ENCODE results near the gene PXDN.

DNA sequence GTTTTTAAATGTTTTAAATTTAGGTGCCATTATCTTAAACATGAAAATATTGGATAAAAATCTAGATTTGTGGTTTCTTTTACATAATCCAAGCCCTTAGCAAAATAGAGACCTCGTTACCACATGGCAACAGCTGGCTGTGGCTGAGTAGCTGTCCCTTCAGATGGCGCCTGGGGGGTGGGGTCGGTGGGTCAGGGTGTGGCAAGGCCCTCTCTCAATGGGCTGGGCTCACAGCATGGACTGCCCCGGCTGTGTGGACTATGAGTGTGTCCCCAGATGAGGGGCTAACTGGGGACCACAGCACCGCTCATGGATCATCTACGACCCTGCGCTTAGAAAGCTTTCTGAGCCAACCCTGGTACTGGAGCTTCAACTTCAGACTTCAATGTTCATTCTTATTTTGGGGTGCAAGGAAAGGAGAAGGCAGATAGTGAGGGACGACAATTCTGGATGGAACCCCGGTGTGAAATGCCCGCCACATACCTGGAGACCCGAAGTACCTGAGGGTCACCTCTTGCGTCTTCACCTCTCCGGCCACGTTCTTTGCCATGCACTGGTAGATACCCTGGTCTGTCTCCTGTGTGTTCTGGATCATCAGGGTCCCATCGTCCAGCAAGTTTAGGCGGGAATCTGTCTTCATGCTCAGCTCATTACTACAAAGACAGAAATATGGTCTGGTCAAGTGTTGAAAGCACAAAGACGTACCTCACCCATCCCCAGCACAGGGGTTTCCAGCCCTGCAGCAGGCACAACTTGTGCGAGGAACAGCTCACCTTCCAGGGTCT lies 71.0 kb downstream of the PXDN start:
- TF ChIP-seq, protein P1, sequence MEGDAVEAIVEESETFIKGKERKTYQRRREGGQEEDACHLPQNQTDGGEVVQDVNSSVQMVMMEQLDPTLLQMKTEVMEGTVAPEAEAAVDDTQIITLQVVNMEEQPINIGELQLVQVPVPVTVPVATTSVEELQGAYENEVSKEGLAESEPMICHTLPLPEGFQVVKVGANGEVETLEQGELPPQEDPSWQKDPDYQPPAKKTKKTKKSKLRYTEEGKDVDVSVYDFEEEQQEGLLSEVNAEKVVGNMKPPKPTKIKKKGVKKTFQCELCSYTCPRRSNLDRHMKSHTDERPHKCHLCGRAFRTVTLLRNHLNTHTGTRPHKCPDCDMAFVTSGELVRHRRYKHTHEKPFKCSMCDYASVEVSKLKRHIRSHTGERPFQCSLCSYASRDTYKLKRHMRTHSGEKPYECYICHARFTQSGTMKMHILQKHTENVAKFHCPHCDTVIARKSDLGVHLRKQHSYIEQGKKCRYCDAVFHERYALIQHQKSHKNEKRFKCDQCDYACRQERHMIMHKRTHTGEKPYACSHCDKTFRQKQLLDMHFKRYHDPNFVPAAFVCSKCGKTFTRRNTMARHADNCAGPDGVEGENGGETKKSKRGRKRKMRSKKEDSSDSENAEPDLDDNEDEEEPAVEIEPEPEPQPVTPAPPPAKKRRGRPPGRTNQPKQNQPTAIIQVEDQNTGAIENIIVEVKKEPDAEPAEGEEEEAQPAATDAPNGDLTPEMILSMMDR (tag by site-specific recombination; IDR thresholded peaks at IDR 0.05), result no peak
- no peak for TF ChIP-seq ZNF175 (tag by site-specific recombination; IDR thresholded peaks at IDR 0.05)
- no peak for TF ChIP-seq ZBTB17 (tag by site-specific recombination; IDR thresholded peaks at IDR 0.05)
- TF ChIP-seq, protein P2, sequence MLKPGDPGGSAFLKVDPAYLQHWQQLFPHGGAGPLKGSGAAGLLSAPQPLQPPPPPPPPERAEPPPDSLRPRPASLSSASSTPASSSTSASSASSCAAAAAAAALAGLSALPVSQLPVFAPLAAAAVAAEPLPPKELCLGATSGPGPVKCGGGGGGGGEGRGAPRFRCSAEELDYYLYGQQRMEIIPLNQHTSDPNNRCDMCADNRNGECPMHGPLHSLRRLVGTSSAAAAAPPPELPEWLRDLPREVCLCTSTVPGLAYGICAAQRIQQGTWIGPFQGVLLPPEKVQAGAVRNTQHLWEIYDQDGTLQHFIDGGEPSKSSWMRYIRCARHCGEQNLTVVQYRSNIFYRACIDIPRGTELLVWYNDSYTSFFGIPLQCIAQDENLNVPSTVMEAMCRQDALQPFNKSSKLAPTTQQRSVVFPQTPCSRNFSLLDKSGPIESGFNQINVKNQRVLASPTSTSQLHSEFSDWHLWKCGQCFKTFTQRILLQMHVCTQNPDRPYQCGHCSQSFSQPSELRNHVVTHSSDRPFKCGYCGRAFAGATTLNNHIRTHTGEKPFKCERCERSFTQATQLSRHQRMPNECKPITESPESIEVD (tag by site-specific recombination; IDR thresholded peaks at IDR 0.05), result no peak
- TF ChIP-seq ZNF529 (tag by site-specific recombination; IDR thresholded peaks at IDR 0.05; ENCODE audit: insufficient replicate concordance), result no peak
- TF ChIP-seq ZNF670 (tag by site-specific recombination; IDR thresholded peaks at IDR 0.05; ENCODE audit: low read depth), result no peak
- no peak for TF ChIP-seq ZNF76 (tag by site-specific recombination; IDR thresholded peaks at IDR 0.05; ENCODE audit: borderline replicate concordance, low read depth)
- no peak for TF ChIP-seq ZNF10 (tag by site-specific recombination; IDR thresholded peaks at IDR 0.05)
- TF ChIP-seq ZBTB21 (tag by site-specific recombination; IDR thresholded peaks at IDR 0.05), result no peak
- no peak for TF ChIP-seq ZNF112 (tag by site-specific recombination; IDR thresholded peaks at IDR 0.05)
- TF ChIP-seq, protein P3, sequence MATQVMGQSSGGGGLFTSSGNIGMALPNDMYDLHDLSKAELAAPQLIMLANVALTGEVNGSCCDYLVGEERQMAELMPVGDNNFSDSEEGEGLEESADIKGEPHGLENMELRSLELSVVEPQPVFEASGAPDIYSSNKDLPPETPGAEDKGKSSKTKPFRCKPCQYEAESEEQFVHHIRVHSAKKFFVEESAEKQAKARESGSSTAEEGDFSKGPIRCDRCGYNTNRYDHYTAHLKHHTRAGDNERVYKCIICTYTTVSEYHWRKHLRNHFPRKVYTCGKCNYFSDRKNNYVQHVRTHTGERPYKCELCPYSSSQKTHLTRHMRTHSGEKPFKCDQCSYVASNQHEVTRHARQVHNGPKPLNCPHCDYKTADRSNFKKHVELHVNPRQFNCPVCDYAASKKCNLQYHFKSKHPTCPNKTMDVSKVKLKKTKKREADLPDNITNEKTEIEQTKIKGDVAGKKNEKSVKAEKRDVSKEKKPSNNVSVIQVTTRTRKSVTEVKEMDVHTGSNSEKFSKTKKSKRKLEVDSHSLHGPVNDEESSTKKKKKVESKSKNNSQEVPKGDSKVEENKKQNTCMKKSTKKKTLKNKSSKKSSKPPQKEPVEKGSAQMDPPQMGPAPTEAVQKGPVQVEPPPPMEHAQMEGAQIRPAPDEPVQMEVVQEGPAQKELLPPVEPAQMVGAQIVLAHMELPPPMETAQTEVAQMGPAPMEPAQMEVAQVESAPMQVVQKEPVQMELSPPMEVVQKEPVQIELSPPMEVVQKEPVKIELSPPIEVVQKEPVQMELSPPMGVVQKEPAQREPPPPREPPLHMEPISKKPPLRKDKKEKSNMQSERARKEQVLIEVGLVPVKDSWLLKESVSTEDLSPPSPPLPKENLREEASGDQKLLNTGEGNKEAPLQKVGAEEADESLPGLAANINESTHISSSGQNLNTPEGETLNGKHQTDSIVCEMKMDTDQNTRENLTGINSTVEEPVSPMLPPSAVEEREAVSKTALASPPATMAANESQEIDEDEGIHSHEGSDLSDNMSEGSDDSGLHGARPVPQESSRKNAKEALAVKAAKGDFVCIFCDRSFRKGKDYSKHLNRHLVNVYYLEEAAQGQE (tag by site-specific recombination; IDR thresholded peaks at IDR 0.05), result no peak

Measured in HEK293 (cell line).